ENCODE results near the gene RAB15.

Gene RAB15

GRCh38 chr14:64998455-64998931, 26.4 kb upstream of the RAB15 start:
- DNase-seq (no peak), ATAC-seq (replicated peaks) (peak; percentile 58 to 64)
- Mint-ChIP-seq H3K4me1 (peaks cover 19 to 34% of the 10 kb centered on the region in 2 donors), H3K36me3 (no peaks in the 10 kb centered on the region), H3K4me3 (no peak overlapping the region), H3K27ac (no peak overlapping the region), H3K27me3 (no peaks in the 10 kb centered on the region), H3K9me3 (no peaks in the 10 kb centered on the region)

- Mint-ChIP-seq H3K9me3 (no peaks in the 10 kb centered on the region), H3K36me3 (no peaks in the 10 kb centered on the region), H3K27ac (no peak overlapping the region), H3K4me3 (no peak overlapping the region), H3K27me3 (no peaks in the 10 kb centered on the region), H3K4me1 (peaks cover 10 to 24% of the 10 kb centered on the region in 2 donors)
- DNase-seq (no peak), ATAC-seq (replicated peaks) (no peak)
Observed at GRCh38 chr14:64997108-64997794, 25.1 kb upstream of the RAB15 start.

- no peak for ATAC-seq (replicated peaks)
- Mint-ChIP-seq H3K4me3 (no peak overlapping the region), H3K4me1 (peaks cover 18 to 29% of the 10 kb centered on the region in 2 donors), H3K27ac (no peak overlapping the region), H3K9me3 (no peaks in the 10 kb centered on the region), H3K27me3 (no peaks in the 10 kb centered on the region), H3K36me3 (peaks cover 1 to 4% of the 10 kb centered on the region in 2 donors)
- DNase-seq, result no peak
Observed at GRCh38 chr14:64995291-64995690, 23.2 kb upstream of the RAB15 start.

- H3K27me3 Mint-ChIP-seq, result no peaks in the 10 kb centered on the region
- ATAC-seq (replicated peaks) (no peak), DNase-seq (no peak)
- H3K36me3 Mint-ChIP-seq, result peaks cover 3 to 8% of the 10 kb centered on the region in 2 donors
- no peaks in the 10 kb centered on the region for H3K9me3 Mint-ChIP-seq
- no peak overlapping the region for H3K4me3 Mint-ChIP-seq
- H3K27ac Mint-ChIP-seq, result no peak overlapping the region
- peaks cover 23 to 36% of the 10 kb centered on the region in 2 donors for H3K4me1 Mint-ChIP-seq
Observed at GRCh38 chr14:64994540-64994939, 22.4 kb upstream of the RAB15 start.

- peaks cover 3 to 8% of the 10 kb centered on the region in 2 donors for H3K36me3 Mint-ChIP-seq
- peaks cover 21 to 27% of the 10 kb centered on the region in 2 donors for H3K4me1 Mint-ChIP-seq
- no peak overlapping the region for H3K27ac Mint-ChIP-seq
- no peaks in the 10 kb centered on the region for H3K9me3 Mint-ChIP-seq
- no peak for DNase-seq
- H3K27me3 Mint-ChIP-seq, result no peaks in the 10 kb centered on the region
- H3K4me3 Mint-ChIP-seq, result no peak overlapping the region
- no peak for ATAC-seq (replicated peaks)
Observed at GRCh38 chr14:64993266-64993930, 21.3 kb upstream of the RAB15 start.

- Mint-ChIP-seq H3K36me3 (peaks cover 3 to 8% of the 10 kb centered on the region in 2 donors), H3K9me3 (no peaks in the 10 kb centered on the region), H3K27ac (no peak overlapping the region), H3K27me3 (no peaks in the 10 kb centered on the region), H3K4me3 (no peak overlapping the region), H3K4me1 (peaks cover 17% of the 10 kb centered on the region in 2 donors)
- no peak for DNase-seq
- no peak for ATAC-seq (replicated peaks)
Observed at GRCh38 chr14:64992328-64992885, 20.3 kb upstream of the RAB15 start.

GRCh38 chr14:64990939-64991338, 18.8 kb upstream of the RAB15 start:
- Mint-ChIP-seq H3K4me1 (peaks cover 13 to 17% of the 10 kb centered on the region in 2 donors), H3K36me3 (peaks cover 3 to 8% of the 10 kb centered on the region in 2 donors), H3K9me3 (no peaks in the 10 kb centered on the region), H3K27me3 (no peaks in the 10 kb centered on the region), H3K27ac (no peak overlapping the region), H3K4me3 (no peak overlapping the region)
- DNase-seq (no peak), ATAC-seq (replicated peaks) (no peak)

- no peak overlapping the region for H3K4me3 Mint-ChIP-seq
- H3K9me3 Mint-ChIP-seq, result no peaks in the 10 kb centered on the region
Observed at GRCh38 chr14:64990296-64990695, 18.2 kb upstream of the RAB15 start.

GRCh38 chr14:64987438-64987767, 15.3 kb upstream of the RAB15 start:
- Mint-ChIP-seq H3K27me3 (peaks cover 6 to 13% of the 10 kb centered on the region in 2 donors), H3K4me1 (peaks cover 19 to 22% of the 10 kb centered on the region in 2 donors), H3K4me3 (peak overlapping the region; percentile 84 to 92), H3K9me3 (no peaks in the 10 kb centered on the region), H3K27ac (peak overlapping the region; percentile 96), H3K36me3 (peaks cover 3 to 8% of the 10 kb centered on the region in 2 donors)
- peak in 1 of 2 donors; percentile 1 for ATAC-seq (replicated peaks)
- no peak for DNase-seq

More at GRCh38 chr14:64990296-64990695, 18.2 kb upstream of the RAB15 start:
- no peaks in the 10 kb centered on the region for H3K27me3 Mint-ChIP-seq
- no peak for ATAC-seq (replicated peaks)
- peaks cover 3 to 8% of the 10 kb centered on the region in 2 donors for H3K36me3 Mint-ChIP-seq
- H3K4me1 Mint-ChIP-seq, result peaks cover 13 to 18% of the 10 kb centered on the region in 2 donors
- H3K27ac Mint-ChIP-seq, result no peak overlapping the region
- DNase-seq, result no peak

GRCh38 chr14:64986648-64987437, 14.7 kb upstream of the RAB15 start, which contains the start of gene FNTB:
Gene FNTB (plus strand): TSS chr14:64986895. CDS start chr14:64986954, 59 bp downstream.
- Mint-ChIP-seq H3K4me3 (peak within 1 kb of the TSS; percentile 84 to 92), H3K4me1 (peaks cover 19 to 22% of the 10 kb centered on the region in 2 donors), H3K9me3 (no peaks in the 10 kb centered on the region), H3K27me3 (peaks cover 10 to 17% of the 10 kb centered on the region in 2 donors), H3K27ac (peak within 1 kb of the TSS; percentile 96), H3K36me3 (peaks cover 3 to 8% of the 10 kb centered on the region in 2 donors)
- DNase-seq, result peak; percentile 92
- ATAC-seq (replicated peaks), result peak; percentile 97 to 98

- Mint-ChIP-seq H3K4me3 (peak overlapping the region; percentile 70 to 72), H3K36me3 (no peaks in the 10 kb centered on the region), H3K27me3 (peaks cover 10 to 17% of the 10 kb centered on the region in 2 donors), H3K27ac (no peak overlapping the region), H3K4me1 (peaks cover 6 to 9% of the 10 kb centered on the region in 2 donors), H3K9me3 (no peaks in the 10 kb centered on the region)
- ATAC-seq (replicated peaks), result no peak
- DNase-seq, result no peak
Observed at GRCh38 chr14:64983439-64984310, 11.5 kb upstream of the RAB15 start.

- Mint-ChIP-seq H3K9me3 (no peaks in the 10 kb centered on the region), H3K27ac (no peak overlapping the region), H3K27me3 (peaks cover 16 to 26% of the 10 kb centered on the region in 2 donors), H3K4me3 (no peak overlapping the region), H3K4me1 (peaks cover 4 to 6% of the 10 kb centered on the region in 2 donors), H3K36me3 (no peaks in the 10 kb centered on the region)
- DNase-seq (no peak), ATAC-seq (replicated peaks) (no peak)
Observed at GRCh38 chr14:64979336-64980074, 7.4 kb upstream of the RAB15 start.

GRCh38 chr14:64974563-64974962, 2.4 kb upstream of the RAB15 start:
- DNase-seq, result no peak
- Mint-ChIP-seq H3K36me3 (no peaks in the 10 kb centered on the region), H3K9me3 (no peaks in the 10 kb centered on the region), H3K27me3 (peaks cover 19 to 26% of the 10 kb centered on the region in 2 donors), H3K4me1 (peaks cover 5 to 14% of the 10 kb centered on the region in 2 donors), H3K4me3 (no peak overlapping the region), H3K27ac (no peak overlapping the region)
- ATAC-seq (replicated peaks), result no peak

Data from stimulated activated naive B cell treated with anti-CD40 and anti-IgM and Interleukin-4, amounts not matched to agents 10 μg/mL and 1 μg/mL and 100 μg/mL, for 72 hours (primary cell).